GM21576 (cell line): ENCODE measurements around the gene EFHB.
A peak's percentile ranks its signal among the peaks of the same experiment; 100 is the strongest.
"Not testable (repeated sequence)": the region's sequence is repeated elsewhere in the genome, so short reads cannot be mapped to it uniquely, and the experiment has no call there.

ENCODE experiments used
- ATAC-seq: cut with Tn5 transposase; IDR thresholded peaks from one replicate; pipeline ENCODE4 v1.9.1; 2021; ENCODE audit warnings: mild to moderate bottlenecking, moderate library complexity; ENCODE audit not compliant: unreplicated experiment

EFHB gene

GRCh38 chr3:19932422-19932821, 1.6 kb downstream of the EFHB start:
- no peak for ATAC-seq

- peak; percentile 43 for ATAC-seq
Observed at GRCh38 chr3:19931767-19932188, 2.2 kb downstream of the EFHB start.

- peak; percentile 75 for ATAC-seq
Observed at GRCh38 chr3:19931180-19931692, 2.8 kb downstream of the EFHB start.

GRCh38 chr3:19920401-19921080, 13.5 kb downstream of the EFHB start:
- no peak for ATAC-seq

- no peak for ATAC-seq
Observed at GRCh38 chr3:19917167-19917566, 16.9 kb downstream of the EFHB start.

- no peak for ATAC-seq
Observed at GRCh38 chr3:19911452-19911851, 22.6 kb downstream of the EFHB start.

GRCh38 chr3:19907523-19907922, 26.5 kb downstream of the EFHB start:
- no peak for ATAC-seq

- ATAC-seq: no peak
Observed at GRCh38 chr3:19903649-19904048, 30.4 kb downstream of the EFHB start.

- no peak for ATAC-seq
Observed at GRCh38 chr3:19901918-19902317, 32.1 kb downstream of the EFHB start.

- no peak for ATAC-seq
Observed at GRCh38 chr3:19901337-19901736, 32.7 kb downstream of the EFHB start.

- ATAC-seq: not testable (repeated sequence)
Observed at GRCh38 chr3:19899833-19900232, 34.2 kb downstream of the EFHB start.

- ATAC-seq: no peak
Observed at GRCh38 chr3:19899264-19899663, 34.8 kb downstream of the EFHB start.

GRCh38 chr3:19898721-19899120, 35.3 kb downstream of the EFHB start:
- no peak for ATAC-seq

GRCh38 chr3:19891740-19892139, 42.3 kb downstream of the EFHB start:
- ATAC-seq: no peak

- no peak for ATAC-seq
Observed at GRCh38 chr3:19888428-19889152, 45.4 kb downstream of the EFHB start.

GRCh38 chr3:19887122-19887521, 46.9 kb downstream of the EFHB start:
- ATAC-seq: not testable (repeated sequence)

GRCh38 chr3:19886404-19886803, 47.6 kb downstream of the EFHB start:
- no peak for ATAC-seq

- ATAC-seq: no peak
Observed at GRCh38 chr3:19885468-19885867, 48.5 kb downstream of the EFHB start.

- no peak for ATAC-seq
Observed at GRCh38 chr3:19881852-19882251, 52.2 kb downstream of the EFHB start.

- ATAC-seq: no peak
Observed at GRCh38 chr3:19881036-19881435, 53.0 kb downstream of the EFHB start.

GRCh38 chr3:19877656-19878055, 56.4 kb downstream of the EFHB start:
- ATAC-seq: no peak

- peak; percentile 90 for ATAC-seq
Observed at GRCh38 chr3:19866751-19867347, 67.2 kb downstream of the EFHB start.
